ENCODE measurements around the gene PDXP. TPM values are rescaled to one million over a fixed set of nuclear protein-coding genes. Genes with fewer than 3 reads are reported as not detected.
A peak's percentile ranks its signal among the peaks of the same experiment; 100 is the strongest.

The PDXP gene
- total RNA-seq, 1 experiment from 2014 or later: 24.5 TPM

DNA sequence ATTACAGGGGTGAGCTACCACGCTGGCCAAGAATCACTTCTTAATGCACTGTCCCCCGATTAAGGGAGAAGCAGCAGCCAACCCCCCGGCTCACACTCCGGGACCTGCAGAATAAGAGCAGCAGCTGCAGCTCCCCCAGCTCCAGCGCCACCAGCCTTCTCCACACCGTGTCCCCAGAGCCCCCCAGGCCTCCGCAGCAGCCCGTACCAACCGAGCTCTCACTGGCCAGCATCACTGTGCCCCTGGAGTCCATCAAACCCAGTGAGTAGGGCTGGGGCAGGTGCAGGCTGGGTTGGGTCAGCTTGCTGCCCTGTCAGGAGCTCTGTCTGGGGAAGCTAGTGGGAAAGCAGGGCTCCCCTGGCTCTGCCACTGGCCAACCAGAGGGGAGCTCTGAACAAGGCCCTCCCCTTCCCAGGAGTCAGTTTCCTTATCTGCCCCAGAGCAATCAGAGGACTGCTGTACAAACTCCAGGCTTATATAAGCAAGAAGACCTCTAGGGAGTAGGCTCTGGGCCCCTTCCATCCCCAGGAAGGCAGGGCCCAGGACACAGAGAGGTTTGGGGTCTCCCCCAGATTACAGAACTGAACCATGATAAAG is 27.6 kb upstream of the PDXP start:
- no peaks in the 10 kb centered on the region for H3K27me3 ChIP-seq (replicated peaks; ENCODE audit: control insufficient read depth, insufficient read depth, low read length)
- H3K36me3 Mint-ChIP-seq (ENCODE audit: insufficient read depth, unreplicated experiment): peaks cover 9% of the 10 kb centered on the region
- H3K9me3 ChIP-seq: no peaks in the 10 kb centered on the region
- ChIA-PET CTCF (interaction anchor here (0.7 to 1.9 kb wide), 5 partner anchors 10 to 31 kb away, joined by 3 to 11 read pairs (median 4); no protein-coding TSS in a partner anchor), POLR2A (interaction anchor here (1.2 kb wide), 1 partner anchor 27 kb away, joined by 4 read pairs; no protein-coding TSS in a partner anchor)
- peak; percentile 41 to 61 for DNase-seq
- H3K36me3 ChIP-seq (ENCODE audit: control insufficient read depth, insufficient read depth, low read length): no peaks in the 10 kb centered on the region; the same call in 1 of the 2 replicates
- H3K27ac Mint-ChIP-seq (ENCODE audit: unreplicated experiment): peak overlapping the region; percentile 61
- no peaks in the 10 kb centered on the region for H3K27me3 Mint-ChIP-seq (ENCODE audit: insufficient read depth, unreplicated experiment)
- TF ChIP-seq, protein P1, sequence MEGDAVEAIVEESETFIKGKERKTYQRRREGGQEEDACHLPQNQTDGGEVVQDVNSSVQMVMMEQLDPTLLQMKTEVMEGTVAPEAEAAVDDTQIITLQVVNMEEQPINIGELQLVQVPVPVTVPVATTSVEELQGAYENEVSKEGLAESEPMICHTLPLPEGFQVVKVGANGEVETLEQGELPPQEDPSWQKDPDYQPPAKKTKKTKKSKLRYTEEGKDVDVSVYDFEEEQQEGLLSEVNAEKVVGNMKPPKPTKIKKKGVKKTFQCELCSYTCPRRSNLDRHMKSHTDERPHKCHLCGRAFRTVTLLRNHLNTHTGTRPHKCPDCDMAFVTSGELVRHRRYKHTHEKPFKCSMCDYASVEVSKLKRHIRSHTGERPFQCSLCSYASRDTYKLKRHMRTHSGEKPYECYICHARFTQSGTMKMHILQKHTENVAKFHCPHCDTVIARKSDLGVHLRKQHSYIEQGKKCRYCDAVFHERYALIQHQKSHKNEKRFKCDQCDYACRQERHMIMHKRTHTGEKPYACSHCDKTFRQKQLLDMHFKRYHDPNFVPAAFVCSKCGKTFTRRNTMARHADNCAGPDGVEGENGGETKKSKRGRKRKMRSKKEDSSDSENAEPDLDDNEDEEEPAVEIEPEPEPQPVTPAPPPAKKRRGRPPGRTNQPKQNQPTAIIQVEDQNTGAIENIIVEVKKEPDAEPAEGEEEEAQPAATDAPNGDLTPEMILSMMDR (IDR thresholded peaks at IDR 0.05; ENCODE audit: insufficient read depth in 1 of 2, low read depth in 1 of 2, low read length in 1 of 2, severe bottlenecking in 1 of 2, unreplicated experiment in 1 of 2): no peak
- no peaks in the 10 kb centered on the region for H3K9me3 Mint-ChIP-seq (ENCODE audit: unreplicated experiment)
- no peak overlapping the region for H3K4me3 ChIP-seq (ENCODE audit: low read depth, low read length)
- intact Hi-C loops (cut with micrococcal nuclease; ENCODE audit: unreplicated experiment): no loop called here
- peaks cover 5% of the 10 kb centered on the region for H3K4me1 Mint-ChIP-seq (ENCODE audit: low read depth, unreplicated experiment)
- H3K4me1 ChIP-seq: peaks cover 12% of the 10 kb centered on the region; the same call in 1 of the 2 replicates
- no TSS peak for BruUV-seq (replicated peaks)
- H3K4me3 Mint-ChIP-seq (ENCODE audit: unreplicated experiment): no peak overlapping the region

DNA sequence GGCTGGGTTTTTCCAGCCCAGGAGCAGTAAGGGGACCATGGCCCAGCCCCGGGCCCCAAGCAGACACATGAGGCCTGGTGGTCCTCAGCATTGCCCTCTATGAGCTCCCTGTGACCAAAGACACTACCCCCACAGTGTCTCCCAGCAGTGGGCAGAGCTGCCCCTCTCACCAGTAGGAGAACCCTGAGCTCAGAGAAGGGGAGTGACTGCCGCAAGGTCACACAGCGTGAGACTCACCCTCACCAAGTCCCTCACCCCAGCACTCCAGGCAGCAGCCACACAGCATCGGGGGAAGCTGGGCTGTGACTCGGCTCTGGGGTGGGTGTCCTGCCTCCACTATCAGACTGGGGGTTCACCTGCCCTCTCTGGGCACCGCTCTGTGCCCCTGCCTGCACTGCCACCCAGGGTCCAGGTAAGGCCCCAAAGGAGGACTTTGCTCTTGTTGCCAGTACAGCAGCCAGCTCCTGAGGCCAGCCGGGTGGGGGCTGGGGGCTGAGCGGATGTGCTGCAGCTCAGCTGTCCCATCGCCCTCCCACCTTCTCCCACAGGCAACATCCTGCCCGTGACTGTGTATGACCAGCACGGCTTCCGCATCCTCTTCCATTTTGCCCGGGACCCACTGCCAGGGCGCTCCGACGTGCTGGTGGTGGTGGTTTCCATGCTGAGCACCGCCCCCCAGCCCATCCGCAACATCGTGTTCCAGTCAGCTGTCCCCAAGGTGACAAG is 26.9 kb upstream of the PDXP start:
- H3K27me3 Mint-ChIP-seq (ENCODE audit: insufficient read depth, unreplicated experiment): no peaks in the 10 kb centered on the region
- DNase-seq: no peak
- intact Hi-C loops (cut with micrococcal nuclease; ENCODE audit: unreplicated experiment): no loop called here
- no TSS peak for BruUV-seq (replicated peaks)
- TF ChIP-seq, protein P1 (IDR thresholded peaks at IDR 0.05; ENCODE audit: insufficient read depth in 1 of 2, low read depth in 1 of 2, low read length in 1 of 2, severe bottlenecking in 1 of 2, unreplicated experiment in 1 of 2): no peak
- H3K4me3 ChIP-seq (ENCODE audit: low read depth, low read length): no peak overlapping the region
- no peaks in the 10 kb centered on the region for H3K27me3 ChIP-seq (replicated peaks; ENCODE audit: control insufficient read depth, insufficient read depth, low read length)
- H3K4me3 Mint-ChIP-seq (ENCODE audit: unreplicated experiment): no peak overlapping the region
- H3K36me3 ChIP-seq (ENCODE audit: control insufficient read depth, insufficient read depth, low read length): no peaks in the 10 kb centered on the region; the same call in 1 of the 2 replicates
- ChIA-PET POLR2A (interaction anchor here (1.2 kb wide), 1 partner anchor 26 kb away, joined by 4 read pairs; no protein-coding TSS in a partner anchor), CTCF (interaction anchor here (0.5 to 1.9 kb wide), 6 partner anchors 10 to 226 kb away, joined by 3 to 11 read pairs (median 6); no protein-coding TSS in a partner anchor)
- H3K36me3 Mint-ChIP-seq (ENCODE audit: insufficient read depth, unreplicated experiment): peaks cover 9% of the 10 kb centered on the region
- no peaks in the 10 kb centered on the region for H3K9me3 ChIP-seq
- peaks cover 5% of the 10 kb centered on the region for H3K4me1 Mint-ChIP-seq (ENCODE audit: low read depth, unreplicated experiment)
- H3K4me1 ChIP-seq: peaks cover 12% of the 10 kb centered on the region; the same call in 1 of the 2 replicates
- H3K9me3 Mint-ChIP-seq (ENCODE audit: unreplicated experiment): no peaks in the 10 kb centered on the region
- peak overlapping the region; percentile 61 for H3K27ac Mint-ChIP-seq (ENCODE audit: unreplicated experiment)
